H1 (cell line): ENCODE data around the gene ARHGAP24. TPM values are rescaled to one million over a fixed set of nuclear protein-coding genes. Genes with fewer than 3 reads are reported as not detected.

Experiments
- BCL11A ChIP-seq, 2 experiments: IDR thresholded peaks; one replicate each; pipeline ENCODE4 v1.6.1; 2011; ENCODE audit warnings: low read depth in 2 of 2, low read length in 2 of 2, mild to moderate bottlenecking in 2 of 2
- CHD1 ChIP-seq: IDR thresholded peaks from 2 replicates; pipeline ENCODE4 v1.6.1; 2012; ENCODE audit warnings: low read depth, low read length, improper control_type of control experiment
- HDAC2 ChIP-seq, 2 experiments: fragments of 300-600 bp in 1 of 2; sonication (generic) in 1 of 2; IDR thresholded peaks; 2 replicates each; pipeline ENCODE4 v1.6.1; 2011 to 2012; ENCODE audit warnings: low read depth in 2 of 2, low read length in 2 of 2, mild to moderate bottlenecking in 2 of 2, moderate library complexity in 2 of 2, borderline replicate concordance in 1 of 2, inconsistent platforms in 1 of 2
- HDAC6 ChIP-seq: IDR thresholded peaks from one replicate; pipeline ENCODE4 v1.7.1; 2012; ENCODE audit warnings: low read depth, mild to moderate bottlenecking, inconsistent platforms, low read length, moderate library complexity
- JUND ChIP-seq: IDR thresholded peaks from 2 replicates; pipeline ENCODE4 v1.6.1; 2011; ENCODE audit warnings: mild to moderate bottlenecking, improper control_type of control experiment, low read length
- SP4 ChIP-seq: IDR thresholded peaks from 2 replicates; pipeline ENCODE4 v1.6.1; 2012; ENCODE audit warnings: low read length, inconsistent platforms
- polyA plus RNA-seq, 7 experiments: library from polyadenylated mRNA; depleted of rRNA in 3 of 7; stranded (reverse) in 5 of 7; unstranded in 2 of 7; fragments of >200 nt in 5 of 7; fragments of 200-250 nt in 2 of 7; gene quantifications; 1 replicate in 5 of 7; 2 replicates in 1 of 7; 4 replicates in 1 of 7; pipeline versions ENCODE4 v1.2.1 to v1.2.3, GENCODE V29; 2011 to 2013; ENCODE audit warnings: missing spikeins in 2 of 7, mixed read lengths in 2 of 7
- total RNA-seq: library from RNA; stranded (reverse); fragmentation: NEBNext Ultra II Directional; extraction: Animal tissue kit (Norgen Biotek cat#: 25700); gene quantifications from 2 replicates; pipeline ENCODE4 v1.2.1, GENCODE V29; 2021

Gene ARHGAP24
- total and polyA plus RNA-seq, 2 of the 8 experiments (the other 6 are each of a cell fraction or from before 2014, with no cell fraction given), result 0.08 to 0.50 TPM

DNA sequence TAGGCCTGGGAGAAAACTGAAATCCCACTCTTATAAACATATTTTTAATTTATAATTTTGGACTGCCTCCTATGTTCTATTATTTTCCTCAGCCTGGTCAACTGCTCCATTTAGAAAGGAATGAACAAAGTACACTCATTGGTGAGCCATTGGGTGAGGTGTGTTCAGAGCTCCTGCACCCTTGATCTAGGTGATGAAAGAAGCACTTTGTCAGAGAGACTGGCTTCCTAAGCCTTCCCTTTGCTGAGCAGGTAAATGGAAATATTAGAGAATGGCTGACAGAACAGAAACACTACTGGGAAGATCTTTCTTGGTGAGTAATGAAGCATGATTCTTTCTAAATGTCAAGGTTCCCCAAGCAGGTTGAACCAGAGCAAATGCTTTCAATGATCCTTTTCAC lies 19.0 kb upstream of the ARHGAP24 start (continued):
- no peak for TF ChIP-seq HDAC2 (IDR thresholded peaks at IDR 0.05; ENCODE audit: borderline replicate concordance in 1 of 2, low read depth in 2 of 2, low read length in 2 of 2)
- TF ChIP-seq HDAC6, result no peak
- no peak for TF ChIP-seq SP4
- no peak for TF ChIP-seq BCL11A (IDR thresholded peaks at IDR 0.05; ENCODE audit: low read depth in 2 of 2, low read length in 2 of 2)
- TF ChIP-seq CHD1, result no peak
- no peak for TF ChIP-seq JUND
